B cell (primary cell): ENCODE data around the gene ATAD2B.

Experiments
- EZH2 ChIP-seq: IDR thresholded peaks from 2 replicates; pipeline ENCODE4 v1.6.1; 2012; ENCODE audit warnings: borderline replicate concordance, low read depth, mild to moderate bottlenecking, moderate library complexity, low read length; ENCODE audit not compliant: insufficient read depth, poor library complexity, severe bottlenecking
- TF ChIP-seq, protein P1 (sequence below): fragments of 200-600 bp; IDR thresholded peaks from one replicate; pipeline ENCODE4 v1.8.0; 2022; ENCODE audit warnings: antibody characterized with exemption, mild to moderate bottlenecking

DNA sequence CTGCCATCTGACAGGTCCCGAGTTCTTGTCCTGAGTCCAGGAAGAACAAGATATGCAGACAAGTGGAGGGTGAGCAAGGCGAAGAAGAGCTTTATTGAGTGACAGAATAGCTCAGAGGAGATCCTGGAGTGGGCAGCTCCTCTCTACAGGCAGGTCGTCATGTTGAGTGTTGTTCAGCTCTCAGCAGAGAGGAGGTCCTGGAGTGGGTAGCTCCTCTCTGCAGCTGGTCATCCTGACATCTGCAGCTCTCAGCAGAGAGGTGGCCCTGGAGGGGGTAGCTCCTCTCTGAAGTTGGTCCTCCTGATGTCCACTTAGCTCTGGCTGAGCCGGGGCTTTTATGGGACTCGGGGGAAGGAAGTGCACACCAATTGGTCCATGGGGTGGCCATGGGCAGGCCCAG, 90.4 kb downstream of the ATAD2B start:
- TF ChIP-seq, protein P1, sequence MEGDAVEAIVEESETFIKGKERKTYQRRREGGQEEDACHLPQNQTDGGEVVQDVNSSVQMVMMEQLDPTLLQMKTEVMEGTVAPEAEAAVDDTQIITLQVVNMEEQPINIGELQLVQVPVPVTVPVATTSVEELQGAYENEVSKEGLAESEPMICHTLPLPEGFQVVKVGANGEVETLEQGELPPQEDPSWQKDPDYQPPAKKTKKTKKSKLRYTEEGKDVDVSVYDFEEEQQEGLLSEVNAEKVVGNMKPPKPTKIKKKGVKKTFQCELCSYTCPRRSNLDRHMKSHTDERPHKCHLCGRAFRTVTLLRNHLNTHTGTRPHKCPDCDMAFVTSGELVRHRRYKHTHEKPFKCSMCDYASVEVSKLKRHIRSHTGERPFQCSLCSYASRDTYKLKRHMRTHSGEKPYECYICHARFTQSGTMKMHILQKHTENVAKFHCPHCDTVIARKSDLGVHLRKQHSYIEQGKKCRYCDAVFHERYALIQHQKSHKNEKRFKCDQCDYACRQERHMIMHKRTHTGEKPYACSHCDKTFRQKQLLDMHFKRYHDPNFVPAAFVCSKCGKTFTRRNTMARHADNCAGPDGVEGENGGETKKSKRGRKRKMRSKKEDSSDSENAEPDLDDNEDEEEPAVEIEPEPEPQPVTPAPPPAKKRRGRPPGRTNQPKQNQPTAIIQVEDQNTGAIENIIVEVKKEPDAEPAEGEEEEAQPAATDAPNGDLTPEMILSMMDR = no peak
- no peak for TF ChIP-seq EZH2
